HEK293 (cell line): ENCODE results near the gene ACRBP.

Experiments used
- EGR2 ChIP-seq: fragments of 450-650 bp; formaldehyde crosslinking; IDR thresholded peaks from 2 replicates; pipeline ENCODE4 v1.5.1; 2016; ENCODE audit warnings: low read depth, missing biosample characterization, missing genetic modification characterization
- GLI2 ChIP-seq: fragments of 450-650 bp; formaldehyde crosslinking; IDR thresholded peaks from 2 replicates; pipeline ENCODE4; 2017; ENCODE audit warnings: missing biosample characterization, missing genetic modification characterization, low read depth, borderline replicate concordance
- IKZF3 ChIP-seq: fragments of 450-650 bp; IDR thresholded peaks from 2 replicates; pipeline ENCODE4 v1.5.0; 2018; ENCODE audit warnings: missing biosample characterization, mild to moderate bottlenecking, missing genetic modification characterization, moderate library complexity
- MZF1 ChIP-seq: fragments of 450-650 bp; formaldehyde crosslinking; IDR thresholded peaks from 2 replicates; pipeline ENCODE4 v1.5.1; 2017; ENCODE audit warnings: missing biosample characterization, missing genetic modification characterization, borderline replicate concordance
- SCRT2 ChIP-seq: fragments of 450-650 bp; formaldehyde crosslinking; IDR thresholded peaks from 2 replicates; pipeline ENCODE4 v1.5.1; 2016; ENCODE audit warnings: missing biosample characterization, missing genetic modification characterization
- SP2 ChIP-seq: fragments of 450-650 bp; formaldehyde crosslinking; IDR thresholded peaks from 2 replicates; pipeline ENCODE4 v1.5.1; 2016; ENCODE audit warnings: missing biosample characterization, missing genetic modification characterization
- SP3 ChIP-seq: fragments of 450-650 bp; formaldehyde crosslinking; IDR thresholded peaks from 2 replicates; pipeline ENCODE4 v1.5.1; 2016; ENCODE audit warnings: missing biosample characterization, missing genetic modification characterization
- WT1 ChIP-seq: fragments of 450-650 bp; formaldehyde crosslinking; IDR thresholded peaks from 2 replicates; pipeline ENCODE4 v1.5.1; 2016; ENCODE audit warnings: missing biosample characterization, missing genetic modification characterization
- ZBTB11 ChIP-seq: fragments of 450-650 bp; formaldehyde crosslinking; conservative IDR thresholded peaks from 2 replicates; pipeline ENCODE4 v1.5.1; 2016; ENCODE audit warnings: low read depth, missing biosample characterization, missing genetic modification characterization
- ZBTB8A ChIP-seq: fragments of 450-650 bp; formaldehyde crosslinking; IDR thresholded peaks from 2 replicates; pipeline ENCODE4 v1.5.1; 2016; ENCODE audit warnings: missing biosample characterization, missing genetic modification characterization
- ZNF114 ChIP-seq: fragments of 450-650 bp; formaldehyde crosslinking; IDR thresholded peaks from 2 replicates; pipeline ENCODE4 v1.5.0; 2017; ENCODE audit warnings: missing biosample characterization, missing genetic modification characterization
- ZNF132 ChIP-seq: fragments of 450-650 bp; formaldehyde crosslinking; IDR thresholded peaks from 2 replicates; pipeline ENCODE4 v1.5.1; 2017; ENCODE audit warnings: missing biosample characterization, missing genetic modification characterization, borderline replicate concordance
- ZNF169 ChIP-seq: fragments of 450-650 bp; formaldehyde crosslinking; IDR thresholded peaks from 2 replicates; pipeline ENCODE4 v1.5.1; 2016; ENCODE audit warnings: missing biosample characterization, missing genetic modification characterization
- ZNF274 ChIP-seq, 2 experiments: fragments of 200-500 bp in 1 of 2; fragments of 450-650 bp in 1 of 2; sonication (Bioruptor generic) in 1 of 2; formaldehyde crosslinking in 1 of 2; IDR thresholded peaks; 2 replicates each; pipeline versions ENCODE4 v1.5.1 to v1.6.1; 2014 to 2016; ENCODE audit warnings: borderline replicate concordance in 1 of 2, inconsistent platforms in 1 of 2, low read length in 1 of 2, missing biosample characterization in 1 of 2, missing genetic modification characterization in 1 of 2
- ZNF37A ChIP-seq: fragments of 450-650 bp; IDR thresholded peaks from 2 replicates; pipeline ENCODE4 v1.5.1; 2018; ENCODE audit warnings: missing biosample characterization, missing genetic modification characterization
- ZNF433 ChIP-seq: fragments of 450-650 bp; formaldehyde crosslinking; IDR thresholded peaks from 2 replicates; pipeline ENCODE4 v1.5.1; 2016; ENCODE audit warnings: missing biosample characterization, missing genetic modification characterization, low read depth
- ZNF473 ChIP-seq: fragments of 450-650 bp; formaldehyde crosslinking; IDR thresholded peaks from 2 replicates; pipeline ENCODE4 v1.5.1; 2017; ENCODE audit warnings: missing biosample characterization, missing genetic modification characterization
- ZNF48 ChIP-seq: fragments of 450-650 bp; formaldehyde crosslinking; IDR thresholded peaks from 2 replicates; pipeline ENCODE4 v1.5.1; 2016; ENCODE audit warnings: missing biosample characterization, missing genetic modification characterization
- ZNF596 ChIP-seq: fragments of 450-650 bp; IDR thresholded peaks from 2 replicates; pipeline ENCODE4 v1.5.0; 2018; ENCODE audit warnings: missing biosample characterization, mild to moderate bottlenecking, missing genetic modification characterization, moderate library complexity
- ZNF660 ChIP-seq: fragments of 450-650 bp; IDR thresholded peaks from 2 replicates; pipeline ENCODE4 v1.5.1; 2018; ENCODE audit warnings: missing biosample characterization, mild to moderate bottlenecking, missing genetic modification characterization
- ZNF670 ChIP-seq: fragments of 450-650 bp; formaldehyde crosslinking; IDR thresholded peaks from 2 replicates; pipeline ENCODE4 v1.5.1; 2016; ENCODE audit warnings: missing biosample characterization, missing genetic modification characterization, low read depth
- ZNF777 ChIP-seq: fragments of 450-650 bp; formaldehyde crosslinking; IDR thresholded peaks from 2 replicates; pipeline ENCODE4 v1.5.1; 2017; ENCODE audit warnings: missing biosample characterization, missing genetic modification characterization, borderline replicate concordance
- ZNF791 ChIP-seq: fragments of 450-650 bp; formaldehyde crosslinking; IDR thresholded peaks from 2 replicates; pipeline ENCODE4 v1.5.1; 2016; ENCODE audit warnings: missing biosample characterization, missing genetic modification characterization
- TF ChIP-seq, protein P1 (sequence below): fragments of 450-650 bp; formaldehyde crosslinking; IDR thresholded peaks from 2 replicates; pipeline ENCODE4 v1.5.1; 2016; ENCODE audit warnings: missing biosample characterization, missing genetic modification characterization
- TF ChIP-seq, protein P2 (sequence below): fragments of 450-650 bp; formaldehyde crosslinking; IDR thresholded peaks from 2 replicates; pipeline ENCODE4 v1.5.1; 2016; ENCODE audit warnings: missing biosample characterization, missing genetic modification characterization
- TF ChIP-seq, protein P3 (sequence below): fragments of 450-650 bp; formaldehyde crosslinking; IDR thresholded peaks from 2 replicates; pipeline ENCODE4 v1.5.1; 2016; ENCODE audit warnings: missing biosample characterization, missing genetic modification characterization

Gene ACRBP

GRCh38 chr12:6662906-6663742 is 15.9 kb upstream of the ACRBP start, which contains the start of gene ING4 (continued):
- TF ChIP-seq ZNF596 (tag by site-specific recombination) (no peak), ZNF660 (tag by site-specific recombination) (peak; percentile 91), SP2 (tag by site-specific recombination) (peak; percentile 99), ZNF114 (tag by site-specific recombination) (no peak), ZNF274 (IDR thresholded peaks at IDR 0.05; ENCODE audit: low read length) (no peak), ZNF274 (tag by site-specific recombination; IDR thresholded peaks at IDR 0.05; ENCODE audit: borderline replicate concordance) (no peak), ZNF670 (tag by site-specific recombination) (no peak), EGR2 (tag by site-specific recombination) (peak; percentile 80), WT1 (tag by site-specific recombination) (no peak; the same call in none of the 2 replicates), SP3 (tag by site-specific recombination) (peak; percentile 99), ZNF791 (tag by site-specific recombination) (no peak), ZNF169 (tag by site-specific recombination) (no peak), ZNF132 (no peak), ZNF777 (tag by site-specific recombination) (no peak), MZF1 (no peak), SCRT2 (tag by site-specific recombination) (0 out of 2 replicates have a peak, but pooled peaks have one; percentile 28), ZNF433 (tag by site-specific recombination) (no peak), ZBTB8A (peak; percentile 100), IKZF3 (peak; percentile 93), ZNF37A (tag by site-specific recombination) (no peak), ZBTB11 (peak; percentile 98), GLI2 (no peak), ZNF48 (tag by site-specific recombination) (no peak), ZNF473 (no peak)
- TF ChIP-seq, protein P1, sequence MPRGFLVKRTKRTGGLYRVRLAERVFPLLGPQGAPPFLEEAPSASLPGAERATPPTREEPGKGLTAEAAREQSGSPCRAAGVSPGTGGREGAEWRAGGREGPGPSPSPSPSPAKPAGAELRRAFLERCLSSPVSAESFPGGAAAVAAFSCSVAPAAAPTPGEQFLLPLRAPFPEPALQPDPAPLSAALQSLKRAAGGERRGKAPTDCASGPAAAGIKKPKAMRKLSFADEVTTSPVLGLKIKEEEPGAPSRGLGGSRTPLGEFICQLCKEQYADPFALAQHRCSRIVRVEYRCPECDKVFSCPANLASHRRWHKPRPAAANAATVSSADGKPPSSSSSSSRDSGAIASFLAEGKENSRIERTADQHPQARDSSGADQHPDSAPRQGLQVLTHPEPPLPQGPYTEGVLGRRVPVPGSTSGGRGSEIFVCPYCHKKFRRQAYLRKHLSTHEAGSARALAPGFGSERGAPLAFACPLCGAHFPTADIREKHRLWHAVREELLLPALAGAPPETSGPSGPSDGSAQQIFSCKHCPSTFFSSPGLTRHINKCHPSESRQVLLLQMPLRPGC (tag by site-specific recombination) = peak; percentile 93
- TF ChIP-seq, protein P2, sequence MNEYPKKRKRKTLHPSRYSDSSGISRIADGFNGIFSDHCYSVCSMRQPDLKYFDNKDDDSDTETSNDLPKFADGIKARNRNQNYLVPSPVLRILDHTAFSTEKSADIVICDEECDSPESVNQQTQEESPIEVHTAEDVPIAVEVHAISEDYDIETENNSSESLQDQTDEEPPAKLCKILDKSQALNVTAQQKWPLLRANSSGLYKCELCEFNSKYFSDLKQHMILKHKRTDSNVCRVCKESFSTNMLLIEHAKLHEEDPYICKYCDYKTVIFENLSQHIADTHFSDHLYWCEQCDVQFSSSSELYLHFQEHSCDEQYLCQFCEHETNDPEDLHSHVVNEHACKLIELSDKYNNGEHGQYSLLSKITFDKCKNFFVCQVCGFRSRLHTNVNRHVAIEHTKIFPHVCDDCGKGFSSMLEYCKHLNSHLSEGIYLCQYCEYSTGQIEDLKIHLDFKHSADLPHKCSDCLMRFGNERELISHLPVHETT (tag by site-specific recombination) = peak; percentile 95
- TF ChIP-seq, protein P3, sequence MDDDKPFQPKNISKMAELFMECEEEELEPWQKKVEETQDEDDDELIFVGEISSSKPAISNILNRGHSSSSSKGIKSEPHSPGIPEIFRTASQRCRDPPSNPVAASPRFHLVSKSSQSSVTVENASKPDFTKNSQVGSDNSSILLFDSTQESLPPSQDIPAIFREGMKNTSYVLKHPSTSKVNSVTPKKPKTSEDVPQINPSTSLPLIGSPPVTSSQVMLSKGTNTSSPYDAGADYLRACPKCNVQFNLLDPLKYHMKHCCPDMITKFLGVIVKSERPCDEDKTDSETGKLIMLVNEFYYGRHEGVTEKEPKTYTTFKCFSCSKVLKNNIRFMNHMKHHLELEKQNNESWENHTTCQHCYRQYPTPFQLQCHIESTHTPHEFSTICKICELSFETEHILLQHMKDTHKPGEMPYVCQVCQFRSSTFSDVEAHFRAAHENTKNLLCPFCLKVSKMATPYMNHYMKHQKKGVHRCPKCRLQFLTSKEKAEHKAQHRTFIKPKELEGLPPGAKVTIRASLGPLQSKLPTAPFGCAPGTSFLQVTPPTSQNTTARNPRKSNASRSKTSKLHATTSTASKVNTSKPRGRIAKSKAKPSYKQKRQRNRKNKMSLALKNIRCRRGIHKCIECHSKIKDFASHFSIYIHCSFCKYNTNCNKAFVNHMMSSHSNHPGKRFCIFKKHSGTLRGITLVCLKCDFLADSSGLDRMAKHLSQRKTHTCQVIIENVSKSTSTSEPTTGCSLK (tag by site-specific recombination) = no peak
